CD4-positive, alpha-beta T cell (primary cell): ENCODE results near the gene CMTM6. TPM values are rescaled to one million over a fixed set of nuclear protein-coding genes. Genes with fewer than 3 reads are reported as not detected.
A peak's percentile ranks its signal among the peaks of the same experiment; 100 is the strongest.
"Not testable (repeated sequence)": the region's sequence is repeated elsewhere in the genome, so short reads cannot be mapped to it uniquely, and the experiment has no call there.

ENCODE experiments used
- ATAC-seq: fragments of 200-7000 bp; cut with Tn5 transposase; one replicate; pipeline ENCODE4 v1.10.0; 2022; ENCODE audit warnings: mild to moderate bottlenecking; ENCODE audit not compliant: poor library complexity
- CTCF ChIA-PET: fragments of 350-600 bp; sonication (Branson Sonifier 250); formaldehyde crosslinking; loops from one replicate; lab custom pipeline; 2021; ENCODE audit warnings: antibody characterized with exemption, inconsistent platforms; lab: Charles Lee
- POLR2A ChIA-PET: fragments of 350-600 bp; sonication (Branson Sonifier 250); formaldehyde crosslinking; loops from one replicate; lab custom pipeline; 2021; ENCODE audit warnings: antibody characterized with exemption, inconsistent platforms; lab: Charles Lee
- DNase-seq, 14 experiments: peaks; one replicate each; pipeline ENCODE4 v3.0.0-alpha.2; 2013 to 2020; ENCODE audit warnings: mixed read lengths in 2 of 14
- H3K27ac ChIP-seq, 2 donors: one replicate each; pipeline versions ENCODE4 v1.5.1 to v1.7.0; 2013; ENCODE audit warnings: low read length in 2 of 2, low read depth in 1 of 2, mild to moderate bottlenecking in 1 of 2
- H3K27me3 ChIP-seq, 2 experiments: 1 replicate in 1 of 2; 2 replicates in 1 of 2; pipeline versions ENCODE4 v1.6.1 to v1.7.0; 2013; ENCODE audit warnings: low read length in 2 of 2, control low read depth in 1 of 2, mild to moderate bottlenecking in 1 of 2, moderate library complexity in 1 of 2; ENCODE audit not compliant: insufficient read depth in 2 of 2, control insufficient read depth in 1 of 2
- H3K36me3 ChIP-seq: one replicate; pipeline ENCODE4 v1.6.1; 2013; ENCODE audit warnings: low read length, control low read depth; ENCODE audit not compliant: insufficient read depth
- H3K4me1 ChIP-seq: one replicate; pipeline ENCODE4 v1.6.1; 2013; ENCODE audit warnings: low read length, control low read depth; ENCODE audit not compliant: insufficient read depth
- H3K4me3 ChIP-seq: one replicate; pipeline ENCODE4 v1.5.1; 2013; ENCODE audit warnings: mild to moderate bottlenecking, low read length, moderate library complexity
- H3K9me3 ChIP-seq, 2 experiments: 1 replicate in 1 of 2; 2 replicates in 1 of 2; pipeline versions ENCODE4 v1.6.1 to v1.7.0; 2013; ENCODE audit warnings: low read length in 2 of 2, mild to moderate bottlenecking in 2 of 2, control low read depth in 1 of 2, moderate library complexity in 1 of 2; ENCODE audit not compliant: control insufficient read depth in 1 of 2, insufficient read depth in 1 of 2
- H3K27ac Mint-ChIP-seq: one replicate; pipeline ENCODE4 v1.8.0; 2020; ENCODE audit warnings: mixed read lengths
- H3K27me3 Mint-ChIP-seq: one replicate; pipeline ENCODE4 v1.8.0; 2021; ENCODE audit warnings: mixed read lengths
- H3K36me3 Mint-ChIP-seq: one replicate; pipeline ENCODE4 v1.8.0; 2021; ENCODE audit warnings: low read depth, mixed read lengths
- H3K4me1 Mint-ChIP-seq: one replicate; pipeline ENCODE4 v1.8.0; 2021; ENCODE audit warnings: low read depth, mixed read lengths
- H3K4me3 Mint-ChIP-seq: one replicate; pipeline ENCODE4 v1.8.0; 2020; ENCODE audit warnings: mild to moderate bottlenecking, mixed read lengths
- H3K9me3 Mint-ChIP-seq: one replicate; pipeline ENCODE4 v1.8.0; 2020; ENCODE audit warnings: mixed read lengths
- CTCF ChIP-seq: fragments of 200-600 bp; IDR thresholded peaks from one replicate; pipeline ENCODE4 v1.8.0; 2022; ENCODE audit warnings: antibody characterized with exemption, mild to moderate bottlenecking
- intact Hi-C, 2 experiments: fragments of 100-400 bp; cut with DNase I in 1 of 2; cut with micrococcal nuclease in 1 of 2; formaldehyde crosslinking; loops; one replicate each; pipeline versions ENCODE4 v1.15.1 to v1.9.0; 2023 to 2025; cut with DNase I, micrococcal nuclease
- total RNA-seq, 174 experiments: library from RNA in 2 of 174; stranded (reverse) in 2 of 174; gene quantifications; one replicate each; pipeline ENCODE4 v1.2.3 and lab custom pipeline; 2021 to 2026

CMTM6 gene
- total RNA-seq, 2 experiments from 2014 or later: 36.5 to 37.8 TPM

GRCh38 chr3:32443478-32443877, 59.2 kb downstream of the CMTM6 start:
- Histone ChIP-seq H3K4me3 (no peak overlapping the region), H3K9me3 (no peaks in the 10 kb centered on the region), H3K27me3 (no peaks in the 10 kb centered on the region), H3K27ac (no peak overlapping the region), H3K4me1 (peaks cover 35% of the 10 kb centered on the region), H3K36me3 (peaks cover 10% of the 10 kb centered on the region)
- Mint-ChIP-seq H3K27me3 (no peaks in the 10 kb centered on the region), H3K4me1 (peaks cover 89% of the 10 kb centered on the region), H3K9me3 (no peaks in the 10 kb centered on the region), H3K36me3 (peaks cover 69% of the 10 kb centered on the region), H3K27ac (peak overlapping the region; percentile 64), H3K4me3 (no peak overlapping the region)
- no peak for TF ChIP-seq CTCF
- intact Hi-C loops: no loop called here
- CTCF ChIA-PET: no interaction called here
- no peak for ATAC-seq
- POLR2A ChIA-PET: interaction anchor here (0.8 kb wide), 1 partner anchor 11 kb away, joined by 4 read pairs; no protein-coding TSS in a partner anchor
- DNase-seq: peak in 1 of 14 experiments; percentile 55

- H3K4me3 ChIP-seq: no peak overlapping the region
- peaks cover 41% of the 10 kb centered on the region for H3K4me1 ChIP-seq
- H3K4me1 Mint-ChIP-seq: peaks cover 89% of the 10 kb centered on the region
- no peak for ATAC-seq
- no peak for TF ChIP-seq CTCF
- H3K36me3 Mint-ChIP-seq: peaks cover 62% of the 10 kb centered on the region
- H3K27ac ChIP-seq: no peak overlapping the region
- POLR2A ChIA-PET: no interaction called here
- H3K27me3 ChIP-seq: no peaks in the 10 kb centered on the region
- CTCF ChIA-PET: no interaction called here
- no peaks in the 10 kb centered on the region for H3K27me3 Mint-ChIP-seq
- intact Hi-C loops: no loop called here
- H3K36me3 ChIP-seq: peaks cover 9% of the 10 kb centered on the region
- H3K27ac Mint-ChIP-seq: peak overlapping the region; percentile 64
- H3K4me3 Mint-ChIP-seq: no peak overlapping the region
- DNase-seq: no peak
- H3K9me3 Mint-ChIP-seq: no peaks in the 10 kb centered on the region
- no peaks in the 10 kb centered on the region for H3K9me3 ChIP-seq
Measured at GRCh38 chr3:32442766-32443165, 59.9 kb downstream of the CMTM6 start.

- ATAC-seq: no peak
- no peaks in the 10 kb centered on the region for H3K27me3 Mint-ChIP-seq
- Histone ChIP-seq H3K9me3 (no peaks in the 10 kb centered on the region), H3K27ac (no peak overlapping the region), H3K4me1 (peaks cover 49% of the 10 kb centered on the region), H3K4me3 (no peak overlapping the region), H3K36me3 (peaks cover 9% of the 10 kb centered on the region), H3K27me3 (no peaks in the 10 kb centered on the region)
- intact Hi-C loops: no loop called here
- peak overlapping the region; percentile 70 for H3K27ac Mint-ChIP-seq
- peaks cover 50% of the 10 kb centered on the region for H3K36me3 Mint-ChIP-seq
- no peak overlapping the region for H3K4me3 Mint-ChIP-seq
- H3K4me1 Mint-ChIP-seq: peaks cover 83% of the 10 kb centered on the region
- TF ChIP-seq CTCF: no peak
- no peak for DNase-seq
- ChIA-PET CTCF (interaction anchor here (2.2 kb wide), 1 partner anchor 27 kb away, joined by 8 read pairs; no protein-coding TSS in a partner anchor), POLR2A (interaction anchor here (1.3 kb wide), 1 partner anchor 8 kb away, joined by 4 read pairs; no protein-coding TSS in a partner anchor)
- no peaks in the 10 kb centered on the region for H3K9me3 Mint-ChIP-seq
Measured at GRCh38 chr3:32440611-32441350, 61.9 kb downstream of the CMTM6 start.

GRCh38 chr3:32439421-32439820, 63.2 kb downstream of the CMTM6 start:
- ATAC-seq: peak; percentile 32
- Histone ChIP-seq H3K4me1 (peaks cover 52% of the 10 kb centered on the region), H3K27ac (peak overlapping the region in 1 of 2 donors; percentile 32), H3K36me3 (peaks cover 12% of the 10 kb centered on the region)
- not testable (repeated sequence) for H3K4me3 ChIP-seq, H3K9me3 ChIP-seq, H3K27me3 ChIP-seq, H3K9me3 Mint-ChIP-seq, DNase-seq, H3K27me3 Mint-ChIP-seq
- H3K4me3 Mint-ChIP-seq: peak overlapping the region; percentile 65
- intact Hi-C loops: loop anchor here in 1 of 2 experiments (2.0 kb wide), 2 partner anchors 15 to 19 kb away; no protein-coding TSS in a partner anchor
- peak overlapping the region; percentile 95 for H3K27ac Mint-ChIP-seq
- H3K36me3 Mint-ChIP-seq: peaks cover 42% of the 10 kb centered on the region
- peaks cover 78% of the 10 kb centered on the region for H3K4me1 Mint-ChIP-seq
- ChIA-PET POLR2A (interaction anchor here (1.4 to 3.4 kb wide), 2 partner anchors 11 to 21 kb away, joined by 3 to 19 read pairs; no protein-coding TSS in a partner anchor), CTCF (interaction anchor here (1.0 to 2.2 kb wide), 2 partner anchors 11 to 28 kb away, joined by 3 to 8 read pairs; no protein-coding TSS in a partner anchor)
